ENCODE results near the gene CYTH1. TPM values are rescaled to one million over a fixed set of nuclear protein-coding genes. Genes with fewer than 3 reads are reported as not detected.

The CYTH1 gene, protein sequence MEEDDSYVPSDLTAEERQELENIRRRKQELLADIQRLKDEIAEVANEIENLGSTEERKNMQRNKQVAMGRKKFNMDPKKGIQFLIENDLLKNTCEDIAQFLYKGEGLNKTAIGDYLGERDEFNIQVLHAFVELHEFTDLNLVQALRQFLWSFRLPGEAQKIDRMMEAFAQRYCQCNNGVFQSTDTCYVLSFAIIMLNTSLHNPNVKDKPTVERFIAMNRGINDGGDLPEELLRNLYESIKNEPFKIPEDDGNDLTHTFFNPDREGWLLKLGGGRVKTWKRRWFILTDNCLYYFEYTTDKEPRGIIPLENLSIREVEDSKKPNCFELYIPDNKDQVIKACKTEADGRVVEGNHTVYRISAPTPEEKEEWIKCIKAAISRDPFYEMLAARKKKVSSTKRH
- total RNA-seq: 5.9 and 6.5 TPM in 2 replicates

DNA sequence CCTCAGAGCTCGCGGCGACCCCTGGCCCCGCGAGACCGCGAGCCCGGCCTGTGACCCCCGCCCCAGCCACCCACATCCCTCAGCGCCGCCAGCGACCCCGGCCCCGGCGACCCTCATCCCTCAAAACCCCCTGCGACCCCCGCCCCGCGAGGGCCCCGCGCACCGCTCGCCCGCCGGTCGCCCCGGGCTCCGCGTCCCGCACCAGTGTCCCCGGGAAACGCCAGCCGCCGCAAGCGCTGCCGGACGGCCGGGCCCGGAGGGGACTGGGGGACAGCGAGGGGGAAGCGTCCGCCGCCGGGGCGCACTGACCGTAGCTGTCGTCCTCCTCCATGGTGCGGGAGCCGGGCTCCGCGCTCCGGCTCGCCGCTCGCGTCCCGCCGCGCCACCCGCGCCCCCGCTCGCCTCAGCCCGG, at the start of gene CYTH1:
CYTH1 (minus strand) TSS at position 381 of the 412 bp plus-strand sequence; CDS start at position 331, 50 bp downstream.

Other genes starting within 250 kb of the CYTH1 start
- gene DNAH17, start 204.9 kb downstream of the CYTH1 start, total RNA-seq: not detected in 2 replicates
- 10.4 and 11.4 TPM in 2 replicates for gene USP36, start 58.5 kb upstream of the CYTH1 start, total RNA-seq
- gene CEP295NL, start 120.9 kb upstream of the CYTH1 start, total RNA-seq: 0.30 and 0.34 TPM in 2 replicates
- gene TIMP2, start 143.1 kb upstream of the CYTH1 start, total RNA-seq: 109 and 111 TPM in 2 replicates
- gene LGALS3BP, start 197.7 kb upstream of the CYTH1 start, total RNA-seq: 111 and 124 TPM in 2 replicates
- 47.6 and 66.4 TPM in 2 replicates for gene CANT1, start 227.5 kb upstream of the CYTH1 start, total RNA-seq
- gene C1QTNF1, start 241.9 kb upstream of the CYTH1 start, total RNA-seq: 18.5 and 18.9 TPM in 2 replicates

All from bronchus fibroblast of lung (primary cell).